PC-9 (cell line): Measurements from ENCODE around the gene UBTF.

Experiments
- CTCF ChIP-seq: fragments of 200-600 bp; sonication (generic); conservative IDR thresholded peaks from 2 replicates; pipeline ENCODE4 v1.6.1; 2017; ENCODE audit warnings: mixed run types, antibody characterized with exemption, mild to moderate bottlenecking, moderate library complexity
- EZH2 ChIP-seq: fragments of 200-600 bp; sonication (generic); IDR thresholded peaks from 2 replicates; pipeline ENCODE4 v1.8.0; 2017; ENCODE audit warnings: antibody characterized with exemption, low read depth

- TF ChIP-seq CTCF (no peak), EZH2 (no peak)
These were observed 17.0 kb upstream of the UBTF start for GRCh38 chr17:44236444-44236991.
